ENCODE measurements around the gene PPA2.

DNA sequence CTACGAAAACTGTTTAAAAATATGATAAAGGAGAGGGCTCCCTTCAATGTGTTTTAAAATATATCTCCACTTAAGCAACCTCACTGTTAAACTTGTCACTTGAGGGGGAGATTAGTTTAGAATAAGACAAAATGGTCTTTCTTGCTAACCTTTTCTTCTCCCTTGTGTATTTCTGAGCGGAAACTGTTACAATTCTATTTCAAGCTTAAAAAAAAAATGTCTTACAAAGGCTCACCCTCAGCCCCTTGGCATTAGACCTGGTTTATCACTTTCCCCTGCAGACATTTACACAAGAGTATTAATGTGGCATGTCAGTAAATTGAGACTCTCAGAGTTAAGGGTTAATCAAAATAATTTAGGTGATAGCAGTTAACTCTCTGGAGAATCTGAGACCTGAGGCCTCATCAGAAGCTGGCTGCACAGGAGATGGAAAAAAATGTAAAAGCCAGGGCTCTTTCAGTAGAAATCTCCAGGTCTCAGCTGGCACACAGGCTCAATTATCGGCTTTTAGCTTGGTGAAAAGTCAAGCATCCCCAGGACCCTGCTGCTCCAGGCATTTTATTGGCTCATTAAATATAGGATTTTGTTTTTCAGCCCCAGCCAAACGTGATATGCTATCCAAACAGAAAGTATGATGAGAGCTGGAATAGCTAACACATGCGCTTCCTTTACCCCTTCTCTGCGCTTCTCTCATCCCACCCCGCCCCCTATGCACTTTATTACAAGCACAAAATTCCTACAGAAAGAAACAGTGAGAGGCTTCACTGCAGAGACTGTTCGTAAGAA is 130.5 kb downstream of the PPA2 start:
- no peak for TF ChIP-seq POLR2A (IDR thresholded peaks at IDR 0.05; ENCODE audit: low read depth, low read length)
- no peak for TF ChIP-seq TAF1 (IDR thresholded peaks at IDR 0.05; ENCODE audit: borderline replicate concordance, low read depth, low read length)
- no peak for TF ChIP-seq POLR2AphosphoS5 (IDR thresholded peaks at IDR 0.05; ENCODE audit: low read depth, low read length)
